Measurements from ENCODE around the gene WEE1.
A peak's percentile ranks its signal among the peaks of the same experiment; 100 is the strongest.

WEE1 gene

DNA sequence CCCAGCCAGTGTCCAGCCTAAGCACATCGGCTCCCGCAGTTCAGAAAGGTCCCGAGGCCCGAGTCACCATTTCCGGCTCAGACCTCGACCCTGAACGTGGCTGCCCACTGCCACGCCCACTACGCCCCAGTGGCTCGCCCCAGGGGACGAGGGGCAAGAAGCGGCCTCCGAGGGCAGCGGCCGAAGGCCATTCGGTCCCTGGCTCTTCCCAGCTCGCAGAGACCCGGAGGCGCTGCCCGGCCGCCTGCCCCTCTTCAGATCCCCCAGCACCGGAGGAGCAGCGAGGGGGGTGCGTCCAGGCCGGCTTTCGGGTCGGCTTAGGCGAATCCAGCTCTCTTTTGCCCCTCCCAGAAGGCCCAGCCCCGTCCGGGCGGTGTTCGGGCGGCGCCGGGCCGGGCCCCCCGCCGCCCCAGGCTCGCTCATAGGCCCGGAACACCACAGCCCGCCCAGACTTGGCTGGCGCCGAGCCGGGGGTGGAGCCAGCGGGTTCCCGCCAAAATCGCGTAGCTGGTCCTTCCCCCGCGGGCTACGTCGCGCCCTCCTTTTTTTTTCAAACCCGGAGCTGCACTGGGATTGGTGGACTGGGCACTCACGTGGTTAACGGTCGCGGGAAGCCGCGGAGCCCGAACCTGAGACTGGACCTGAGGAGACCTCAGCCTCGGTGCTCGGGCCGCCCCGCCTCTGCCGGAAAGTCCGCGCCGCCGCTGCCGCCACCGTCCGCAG is at the start of gene WEE1 (continued):
- TF ChIP-seq, protein P1, sequence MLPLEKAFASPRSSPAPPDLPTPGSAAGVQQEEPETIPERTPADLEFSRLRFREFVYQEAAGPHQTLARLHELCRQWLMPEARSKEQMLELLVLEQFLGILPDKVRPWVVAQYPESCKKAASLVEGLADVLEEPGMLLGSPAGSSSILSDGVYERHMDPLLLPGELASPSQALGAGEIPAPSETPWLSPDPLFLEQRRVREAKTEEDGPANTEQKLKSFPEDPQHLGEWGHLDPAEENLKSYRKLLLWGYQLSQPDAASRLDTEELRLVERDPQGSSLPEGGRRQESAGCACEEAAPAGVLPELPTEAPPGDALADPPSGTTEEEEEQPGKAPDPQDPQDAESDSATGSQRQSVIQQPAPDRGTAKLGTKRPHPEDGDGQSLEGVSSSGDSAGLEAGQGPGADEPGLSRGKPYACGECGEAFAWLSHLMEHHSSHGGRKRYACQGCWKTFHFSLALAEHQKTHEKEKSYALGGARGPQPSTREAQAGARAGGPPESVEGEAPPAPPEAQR (tag by site-specific recombination; IDR thresholded peaks at IDR 0.05): no peak
- TF ChIP-seq IKZF3 (tag by site-specific recombination; IDR thresholded peaks at IDR 0.05) (no peak), ZNF302 (tag by site-specific recombination; IDR thresholded peaks at IDR 0.05; ENCODE audit: low read depth) (no peak), ZNF174 (tag by site-specific recombination; IDR thresholded peaks at IDR 0.05) (no peak), ZNF2 (tag by site-specific recombination; IDR thresholded peaks at IDR 0.05) (no peak), ZNF654 (tag by site-specific recombination; IDR thresholded peaks at IDR 0.05; ENCODE audit: low read depth) (no peak), MEIS1 (CRISPR knock-in tag; IDR thresholded peaks at IDR 0.05; ENCODE audit: borderline replicate concordance) (no peak), ZNF610 (tag by site-specific recombination; IDR thresholded peaks at IDR 0.05; ENCODE audit: borderline replicate concordance) (no peak), HOXA7 (CRISPR knock-in tag; IDR thresholded peaks at IDR 0.05; ENCODE audit: borderline replicate concordance) (no peak), ZNF514 (tag by site-specific recombination; IDR thresholded peaks at IDR 0.05) (no peak), ZNF138 (tag by site-specific recombination; IDR thresholded peaks at IDR 0.05; ENCODE audit: borderline replicate concordance) (no peak), ZNF658 (tag by site-specific recombination; IDR thresholded peaks at IDR 0.05) (no peak), KLF16 (tag by site-specific recombination; IDR thresholded peaks at IDR 0.05) (peak; percentile 75), ZNF350 (tag by site-specific recombination; IDR thresholded peaks at IDR 0.05) (no peak), ZFP69B (tag by site-specific recombination; IDR thresholded peaks at IDR 0.05) (no peak), ZNF707 (tag by site-specific recombination; IDR thresholded peaks at IDR 0.05) (no peak), ZSCAN16 (tag by site-specific recombination; IDR thresholded peaks at IDR 0.05) (no peak)
- TF ChIP-seq, protein P2, sequence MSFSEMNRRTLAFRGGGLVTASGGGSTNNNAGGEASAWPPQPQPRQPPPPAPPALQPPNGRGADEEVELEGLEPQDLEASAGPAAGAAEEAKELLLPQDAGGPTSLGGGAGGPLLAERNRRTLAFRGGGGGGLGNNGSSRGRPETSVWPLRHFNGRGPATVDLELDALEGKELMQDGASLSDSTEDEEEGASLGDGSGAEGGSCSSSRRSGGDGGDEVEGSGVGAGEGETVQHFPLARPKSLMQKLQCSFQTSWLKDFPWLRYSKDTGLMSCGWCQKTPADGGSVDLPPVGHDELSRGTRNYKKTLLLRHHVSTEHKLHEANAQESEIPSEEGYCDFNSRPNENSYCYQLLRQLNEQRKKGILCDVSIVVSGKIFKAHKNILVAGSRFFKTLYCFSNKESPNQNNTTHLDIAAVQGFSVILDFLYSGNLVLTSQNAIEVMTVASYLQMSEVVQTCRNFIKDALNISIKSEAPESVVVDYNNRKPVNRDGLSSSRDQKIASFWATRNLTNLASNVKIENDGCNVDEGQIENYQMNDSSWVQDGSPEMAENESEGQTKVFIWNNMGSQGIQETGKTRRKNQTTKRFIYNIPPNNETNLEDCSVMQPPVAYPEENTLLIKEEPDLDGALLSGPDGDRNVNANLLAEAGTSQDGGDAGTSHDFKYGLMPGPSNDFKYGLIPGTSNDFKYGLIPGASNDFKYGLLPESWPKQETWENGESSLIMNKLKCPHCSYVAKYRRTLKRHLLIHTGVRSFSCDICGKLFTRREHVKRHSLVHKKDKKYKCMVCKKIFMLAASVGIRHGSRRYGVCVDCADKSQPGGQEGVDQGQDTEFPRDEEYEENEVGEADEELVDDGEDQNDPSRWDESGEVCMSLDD (tag by site-specific recombination; IDR thresholded peaks at IDR 0.05): peak; percentile 44; the same call in 1 of the 2 replicates
- TF ChIP-seq, protein P3, sequence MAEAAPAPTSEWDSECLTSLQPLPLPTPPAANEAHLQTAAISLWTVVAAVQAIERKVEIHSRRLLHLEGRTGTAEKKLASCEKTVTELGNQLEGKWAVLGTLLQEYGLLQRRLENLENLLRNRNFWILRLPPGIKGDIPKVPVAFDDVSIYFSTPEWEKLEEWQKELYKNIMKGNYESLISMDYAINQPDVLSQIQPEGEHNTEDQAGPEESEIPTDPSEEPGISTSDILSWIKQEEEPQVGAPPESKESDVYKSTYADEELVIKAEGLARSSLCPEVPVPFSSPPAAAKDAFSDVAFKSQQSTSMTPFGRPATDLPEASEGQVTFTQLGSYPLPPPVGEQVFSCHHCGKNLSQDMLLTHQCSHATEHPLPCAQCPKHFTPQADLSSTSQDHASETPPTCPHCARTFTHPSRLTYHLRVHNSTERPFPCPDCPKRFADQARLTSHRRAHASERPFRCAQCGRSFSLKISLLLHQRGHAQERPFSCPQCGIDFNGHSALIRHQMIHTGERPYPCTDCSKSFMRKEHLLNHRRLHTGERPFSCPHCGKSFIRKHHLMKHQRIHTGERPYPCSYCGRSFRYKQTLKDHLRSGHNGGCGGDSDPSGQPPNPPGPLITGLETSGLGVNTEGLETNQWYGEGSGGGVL (tag by site-specific recombination; IDR thresholded peaks at IDR 0.05): peak; percentile 51; the same call in 1 of the 2 replicates
- TF ChIP-seq, protein P4, sequence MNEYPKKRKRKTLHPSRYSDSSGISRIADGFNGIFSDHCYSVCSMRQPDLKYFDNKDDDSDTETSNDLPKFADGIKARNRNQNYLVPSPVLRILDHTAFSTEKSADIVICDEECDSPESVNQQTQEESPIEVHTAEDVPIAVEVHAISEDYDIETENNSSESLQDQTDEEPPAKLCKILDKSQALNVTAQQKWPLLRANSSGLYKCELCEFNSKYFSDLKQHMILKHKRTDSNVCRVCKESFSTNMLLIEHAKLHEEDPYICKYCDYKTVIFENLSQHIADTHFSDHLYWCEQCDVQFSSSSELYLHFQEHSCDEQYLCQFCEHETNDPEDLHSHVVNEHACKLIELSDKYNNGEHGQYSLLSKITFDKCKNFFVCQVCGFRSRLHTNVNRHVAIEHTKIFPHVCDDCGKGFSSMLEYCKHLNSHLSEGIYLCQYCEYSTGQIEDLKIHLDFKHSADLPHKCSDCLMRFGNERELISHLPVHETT (tag by site-specific recombination; IDR thresholded peaks at IDR 0.05): no peak
- TF ChIP-seq, protein P5, sequence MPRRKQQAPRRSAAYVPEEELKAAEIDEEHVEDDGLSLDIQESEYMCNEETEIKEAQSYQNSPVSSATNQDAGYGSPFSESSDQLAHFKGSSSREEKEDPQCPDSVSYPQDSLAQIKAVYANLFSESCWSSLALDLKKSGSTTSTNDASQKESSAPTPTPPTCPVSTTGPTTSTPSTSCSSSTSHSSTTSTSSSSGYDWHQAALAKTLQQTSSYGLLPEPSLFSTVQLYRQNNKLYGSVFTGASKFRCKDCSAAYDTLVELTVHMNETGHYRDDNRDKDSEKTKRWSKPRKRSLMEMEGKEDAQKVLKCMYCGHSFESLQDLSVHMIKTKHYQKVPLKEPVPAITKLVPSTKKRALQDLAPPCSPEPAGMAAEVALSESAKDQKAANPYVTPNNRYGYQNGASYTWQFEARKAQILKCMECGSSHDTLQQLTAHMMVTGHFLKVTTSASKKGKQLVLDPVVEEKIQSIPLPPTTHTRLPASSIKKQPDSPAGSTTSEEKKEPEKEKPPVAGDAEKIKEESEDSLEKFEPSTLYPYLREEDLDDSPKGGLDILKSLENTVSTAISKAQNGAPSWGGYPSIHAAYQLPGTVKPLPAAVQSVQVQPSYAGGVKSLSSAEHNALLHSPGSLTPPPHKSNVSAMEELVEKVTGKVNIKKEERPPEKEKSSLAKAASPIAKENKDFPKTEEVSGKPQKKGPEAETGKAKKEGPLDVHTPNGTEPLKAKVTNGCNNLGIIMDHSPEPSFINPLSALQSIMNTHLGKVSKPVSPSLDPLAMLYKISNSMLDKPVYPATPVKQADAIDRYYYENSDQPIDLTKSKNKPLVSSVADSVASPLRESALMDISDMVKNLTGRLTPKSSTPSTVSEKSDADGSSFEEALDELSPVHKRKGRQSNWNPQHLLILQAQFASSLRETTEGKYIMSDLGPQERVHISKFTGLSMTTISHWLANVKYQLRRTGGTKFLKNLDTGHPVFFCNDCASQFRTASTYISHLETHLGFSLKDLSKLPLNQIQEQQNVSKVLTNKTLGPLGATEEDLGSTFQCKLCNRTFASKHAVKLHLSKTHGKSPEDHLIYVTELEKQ (tag by site-specific recombination; IDR thresholded peaks at IDR 0.05; ENCODE audit: borderline replicate concordance): no peak
- TF ChIP-seq, protein P6, sequence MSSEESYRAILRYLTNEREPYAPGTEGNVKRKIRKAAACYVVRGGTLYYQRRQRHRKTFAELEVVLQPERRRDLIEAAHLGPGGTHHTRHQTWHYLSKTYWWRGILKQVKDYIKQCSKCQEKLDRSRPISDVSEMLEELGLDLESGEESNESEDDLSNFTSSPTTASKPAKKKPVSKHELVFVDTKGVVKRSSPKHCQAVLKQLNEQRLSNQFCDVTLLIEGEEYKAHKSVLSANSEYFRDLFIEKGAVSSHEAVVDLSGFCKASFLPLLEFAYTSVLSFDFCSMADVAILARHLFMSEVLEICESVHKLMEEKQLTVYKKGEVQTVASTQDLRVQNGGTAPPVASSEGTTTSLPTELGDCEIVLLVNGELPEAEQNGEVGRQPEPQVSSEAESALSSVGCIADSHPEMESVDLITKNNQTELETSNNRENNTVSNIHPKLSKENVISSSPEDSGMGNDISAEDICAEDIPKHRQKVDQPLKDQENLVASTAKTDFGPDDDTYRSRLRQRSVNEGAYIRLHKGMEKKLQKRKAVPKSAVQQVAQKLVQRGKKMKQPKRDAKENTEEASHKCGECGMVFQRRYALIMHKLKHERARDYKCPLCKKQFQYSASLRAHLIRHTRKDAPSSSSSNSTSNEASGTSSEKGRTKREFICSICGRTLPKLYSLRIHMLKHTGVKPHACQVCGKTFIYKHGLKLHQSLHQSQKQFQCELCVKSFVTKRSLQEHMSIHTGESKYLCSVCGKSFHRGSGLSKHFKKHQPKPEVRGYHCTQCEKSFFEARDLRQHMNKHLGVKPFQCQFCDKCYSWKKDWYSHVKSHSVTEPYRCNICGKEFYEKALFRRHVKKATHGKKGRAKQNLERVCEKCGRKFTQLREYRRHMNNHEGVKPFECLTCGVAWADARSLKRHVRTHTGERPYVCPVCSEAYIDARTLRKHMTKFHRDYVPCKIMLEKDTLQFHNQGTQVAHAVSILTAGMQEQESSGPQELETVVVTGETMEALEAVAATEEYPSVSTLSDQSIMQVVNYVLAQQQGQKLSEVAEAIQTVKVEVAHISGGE (tag by site-specific recombination; conservative IDR thresholded peaks at IDR 0.05; ENCODE audit: low read depth): peak; percentile 60
- TF ChIP-seq, protein P7, sequence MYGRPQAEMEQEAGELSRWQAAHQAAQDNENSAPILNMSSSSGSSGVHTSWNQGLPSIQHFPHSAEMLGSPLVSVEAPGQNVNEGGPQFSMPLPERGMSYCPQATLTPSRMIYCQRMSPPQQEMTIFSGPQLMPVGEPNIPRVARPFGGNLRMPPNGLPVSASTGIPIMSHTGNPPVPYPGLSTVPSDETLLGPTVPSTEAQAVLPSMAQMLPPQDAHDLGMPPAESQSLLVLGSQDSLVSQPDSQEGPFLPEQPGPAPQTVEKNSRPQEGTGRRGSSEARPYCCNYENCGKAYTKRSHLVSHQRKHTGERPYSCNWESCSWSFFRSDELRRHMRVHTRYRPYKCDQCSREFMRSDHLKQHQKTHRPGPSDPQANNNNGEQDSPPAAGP (tag by site-specific recombination; IDR thresholded peaks at IDR 0.05): peak; percentile 52; the same call in 1 of the 2 replicates

Data from HEK293 (cell line).